ENCODE results near the gene CPSF2. TPM values are rescaled to one million over a fixed set of nuclear protein-coding genes. Genes with fewer than 3 reads are reported as not detected.

The CPSF2 gene
- total RNA-seq (ENCODE audit: unreplicated experiment): 80.3 TPM
- long read RNA-seq, full-length matches to known transcripts: 3 of 11 reads
- long read RNA-seq, partial matches to known transcripts: 7 of 11 reads
- long read RNA-seq, other reads (novel, unspliced or antisense): 1 of 11 reads

GRCh38 chr14:92121670-92122350 lies at the start of gene CPSF2, which contains the start of gene NDUFB1:
CPSF2 (plus strand) TSS chr14:92121969; CDS start chr14:92130985, 9,016 bp downstream.
NDUFB1 (minus strand) TSS chr14:92121706; CDS start chr14:92117637, 4,069 bp downstream.
- peak; percentile 78 for DNase-seq (ENCODE audit: low spot score)
- no peak for TF ChIP-seq CTCF (IDR thresholded peaks at IDR 0.05; ENCODE audit: unreplicated experiment)
- Mint-ChIP-seq H3K4me3 (ENCODE audit: unreplicated experiment) (peak within 1 kb of the TSS; percentile 99), H3K27ac (ENCODE audit: unreplicated experiment) (peak within 1 kb of the TSS; percentile 99), H3K9me3 (ENCODE audit: unreplicated experiment) (no peaks in the 10 kb centered on the region), H3K4me1 (ENCODE audit: unreplicated experiment) (peaks cover 29% of the 10 kb centered on the region), H3K27me3 (ENCODE audit: unreplicated experiment) (peaks cover 14% of the 10 kb centered on the region), H3K36me3 (ENCODE audit: low read depth, unreplicated experiment) (peaks cover 5% of the 10 kb centered on the region)

- no peaks in the 10 kb centered on the region for H3K9me3 Mint-ChIP-seq (ENCODE audit: unreplicated experiment)
- no peak for TF ChIP-seq CTCF (IDR thresholded peaks at IDR 0.05; ENCODE audit: unreplicated experiment)
- no peak overlapping the region for H3K27ac Mint-ChIP-seq (ENCODE audit: unreplicated experiment)
- DNase-seq (ENCODE audit: low spot score): no peak
- H3K36me3 Mint-ChIP-seq (ENCODE audit: low read depth, unreplicated experiment): peaks cover 17% of the 10 kb centered on the region
- no peaks in the 10 kb centered on the region for H3K4me1 Mint-ChIP-seq (ENCODE audit: unreplicated experiment)
- H3K4me3 Mint-ChIP-seq (ENCODE audit: unreplicated experiment): no peak overlapping the region
- no peaks in the 10 kb centered on the region for H3K27me3 Mint-ChIP-seq (ENCODE audit: unreplicated experiment)
Measured at GRCh38 chr14:92074555-92074954, 47.2 kb upstream of the CPSF2 start.

- Mint-ChIP-seq H3K4me1 (ENCODE audit: unreplicated experiment) (no peaks in the 10 kb centered on the region), H3K27ac (ENCODE audit: unreplicated experiment) (peak overlapping the region; percentile 51), H3K27me3 (ENCODE audit: unreplicated experiment) (peaks cover 1% of the 10 kb centered on the region), H3K4me3 (ENCODE audit: unreplicated experiment) (peak overlapping the region; percentile 63), H3K36me3 (ENCODE audit: low read depth, unreplicated experiment) (peaks cover 26% of the 10 kb centered on the region), H3K9me3 (ENCODE audit: unreplicated experiment) (no peaks in the 10 kb centered on the region)
- no peak for DNase-seq (ENCODE audit: low spot score)
- TF ChIP-seq CTCF (IDR thresholded peaks at IDR 0.05; ENCODE audit: unreplicated experiment): no peak
Measured at GRCh38 chr14:92088494-92088893, 33.3 kb upstream of the CPSF2 start.

- H3K4me3 Mint-ChIP-seq (ENCODE audit: unreplicated experiment): no peak overlapping the region
- no peak for TF ChIP-seq CTCF (IDR thresholded peaks at IDR 0.05; ENCODE audit: unreplicated experiment)
- peaks cover 1% of the 10 kb centered on the region for H3K27me3 Mint-ChIP-seq (ENCODE audit: unreplicated experiment)
- H3K9me3 Mint-ChIP-seq (ENCODE audit: unreplicated experiment): no peaks in the 10 kb centered on the region
- DNase-seq (ENCODE audit: low spot score): no peak
- no peaks in the 10 kb centered on the region for H3K4me1 Mint-ChIP-seq (ENCODE audit: unreplicated experiment)
- no peak overlapping the region for H3K27ac Mint-ChIP-seq (ENCODE audit: unreplicated experiment)
- H3K36me3 Mint-ChIP-seq (ENCODE audit: low read depth, unreplicated experiment): peaks cover 17% of the 10 kb centered on the region
Measured at GRCh38 chr14:92093320-92093719, 28.4 kb upstream of the CPSF2 start.

- no peak overlapping the region for H3K4me3 Mint-ChIP-seq (ENCODE audit: unreplicated experiment)
- no peak for TF ChIP-seq CTCF (IDR thresholded peaks at IDR 0.05; ENCODE audit: unreplicated experiment)
- H3K27me3 Mint-ChIP-seq (ENCODE audit: unreplicated experiment): peaks cover 3% of the 10 kb centered on the region
- H3K4me1 Mint-ChIP-seq (ENCODE audit: unreplicated experiment): peaks cover 22% of the 10 kb centered on the region
- peaks cover 3% of the 10 kb centered on the region for H3K36me3 Mint-ChIP-seq (ENCODE audit: low read depth, unreplicated experiment)
- H3K9me3 Mint-ChIP-seq (ENCODE audit: unreplicated experiment): no peaks in the 10 kb centered on the region
- DNase-seq (ENCODE audit: low spot score): no peak
- no peak overlapping the region for H3K27ac Mint-ChIP-seq (ENCODE audit: unreplicated experiment)
Measured at GRCh38 chr14:92099802-92100201, 22.0 kb upstream of the CPSF2 start.

Measured in endothelial cell (in vitro differentiated cells).